Measurements from ENCODE around the gene ZNF132.

GRCh38 chr19:58393725-58394033 lies 46.3 kb downstream of the ZNF132 start:
- no peak for TF ChIP-seq CTCF (conservative IDR thresholded peaks at IDR 0.05 in 1 of 2, IDR thresholded peaks at IDR 0.05 in 1 of 2; ENCODE audit: extremely low read depth in 1 of 2, insufficient read depth in 1 of 2, low read depth in 1 of 2, low read length in 2 of 2)
- TF ChIP-seq EZH2 (IDR thresholded peaks at IDR 0.05; ENCODE audit: borderline replicate concordance, low read length) = no peak

Data from mammary epithelial cell (primary cell).